ENCODE measurements around the gene PAFAH1B1.
A peak's percentile ranks its signal among the peaks of the same experiment; 100 is the strongest.

PAFAH1B1 gene

GRCh38 chr17:2689411-2690164, 96.1 kb downstream of the PAFAH1B1 start:
- no peaks in the 10 kb centered on the region for H3K27me3 ChIP-seq (ENCODE audit: insufficient read depth, poor library complexity, severe bottlenecking)
- no peak for TF ChIP-seq CTCF (IDR thresholded peaks at IDR 0.05; ENCODE audit: poor library complexity, severe bottlenecking)
- no peak overlapping the region for H3K4me3 ChIP-seq (ENCODE audit: severe bottlenecking)
- ATAC-seq (ENCODE audit: low read depth) = no peak
- H3K36me3 ChIP-seq (ENCODE audit: low read depth) = peaks cover 36% of the 10 kb centered on the region
- no peak overlapping the region for H3K27ac ChIP-seq (ENCODE audit: poor library complexity, severe bottlenecking)
- no peaks in the 10 kb centered on the region for H3K4me1 ChIP-seq (ENCODE audit: insufficient read depth, poor library complexity, severe bottlenecking)
- no peaks in the 10 kb centered on the region for H3K9me3 ChIP-seq (ENCODE audit: severe bottlenecking)
- no peak for DNase-seq (ENCODE audit: low spot score)

GRCh38 chr17:2690165-2691068, 97.0 kb downstream of the PAFAH1B1 start:
- H3K27ac ChIP-seq (ENCODE audit: poor library complexity, severe bottlenecking) = no peak overlapping the region
- H3K9me3 ChIP-seq (ENCODE audit: severe bottlenecking) = no peaks in the 10 kb centered on the region
- no peaks in the 10 kb centered on the region for H3K27me3 ChIP-seq (ENCODE audit: insufficient read depth, poor library complexity, severe bottlenecking)
- ATAC-seq (ENCODE audit: low read depth) (no peak), DNase-seq (ENCODE audit: low spot score) (no peak)
- no peaks in the 10 kb centered on the region for H3K4me1 ChIP-seq (ENCODE audit: insufficient read depth, poor library complexity, severe bottlenecking)
- no peak overlapping the region for H3K4me3 ChIP-seq (ENCODE audit: severe bottlenecking)
- H3K36me3 ChIP-seq (ENCODE audit: low read depth) = peaks cover 43% of the 10 kb centered on the region
- no peak for TF ChIP-seq CTCF (IDR thresholded peaks at IDR 0.05; ENCODE audit: poor library complexity, severe bottlenecking)

GRCh38 chr17:2691069-2691871, 97.8 kb downstream of the PAFAH1B1 start:
- Histone ChIP-seq H3K4me3 (ENCODE audit: severe bottlenecking) (no peak overlapping the region), H3K27me3 (ENCODE audit: insufficient read depth, poor library complexity, severe bottlenecking) (no peaks in the 10 kb centered on the region), H3K27ac (ENCODE audit: poor library complexity, severe bottlenecking) (no peak overlapping the region), H3K4me1 (ENCODE audit: insufficient read depth, poor library complexity, severe bottlenecking) (no peaks in the 10 kb centered on the region), H3K9me3 (ENCODE audit: severe bottlenecking) (no peaks in the 10 kb centered on the region), H3K36me3 (ENCODE audit: low read depth) (peaks cover 49% of the 10 kb centered on the region)
- TF ChIP-seq CTCF (IDR thresholded peaks at IDR 0.05; ENCODE audit: poor library complexity, severe bottlenecking) = no peak
- ATAC-seq (ENCODE audit: low read depth) = no peak
- DNase-seq (ENCODE audit: low spot score) = no peak

- peaks cover 57% of the 10 kb centered on the region for H3K36me3 ChIP-seq (ENCODE audit: low read depth)
- no peaks in the 10 kb centered on the region for H3K4me1 ChIP-seq (ENCODE audit: insufficient read depth, poor library complexity, severe bottlenecking)
Measured at GRCh38 chr17:2691965-2692780, 98.7 kb downstream of the PAFAH1B1 start.

More at GRCh38 chr17:2691965-2692780, 98.7 kb downstream of the PAFAH1B1 start:
- DNase-seq (ENCODE audit: low spot score) = peak; percentile 60
- Histone ChIP-seq H3K27ac (ENCODE audit: poor library complexity, severe bottlenecking) (no peak overlapping the region), H3K4me3 (ENCODE audit: severe bottlenecking) (no peak overlapping the region), H3K9me3 (ENCODE audit: severe bottlenecking) (no peaks in the 10 kb centered on the region), H3K27me3 (ENCODE audit: insufficient read depth, poor library complexity, severe bottlenecking) (no peaks in the 10 kb centered on the region)
- ATAC-seq (ENCODE audit: low read depth) = no peak
- TF ChIP-seq CTCF (IDR thresholded peaks at IDR 0.05; ENCODE audit: poor library complexity, severe bottlenecking) = no peak

Measured in RWPE2 (cell line).